Stimulated activated CD4-positive, alpha-beta T cell treated with anti-CD3 and anti-CD28 coated beads, Interleukin-15, amount 100 ng/mL, for 24 hours (primary cell): ENCODE measurements around the gene TSN.
A peak's percentile ranks its signal among the peaks of the same experiment; 100 is the strongest.

Experiments used
- DNase-seq: peaks from one replicate; pipeline ENCODE4 v3.0.0-alpha.2; 2020

The TSN gene

DNA sequence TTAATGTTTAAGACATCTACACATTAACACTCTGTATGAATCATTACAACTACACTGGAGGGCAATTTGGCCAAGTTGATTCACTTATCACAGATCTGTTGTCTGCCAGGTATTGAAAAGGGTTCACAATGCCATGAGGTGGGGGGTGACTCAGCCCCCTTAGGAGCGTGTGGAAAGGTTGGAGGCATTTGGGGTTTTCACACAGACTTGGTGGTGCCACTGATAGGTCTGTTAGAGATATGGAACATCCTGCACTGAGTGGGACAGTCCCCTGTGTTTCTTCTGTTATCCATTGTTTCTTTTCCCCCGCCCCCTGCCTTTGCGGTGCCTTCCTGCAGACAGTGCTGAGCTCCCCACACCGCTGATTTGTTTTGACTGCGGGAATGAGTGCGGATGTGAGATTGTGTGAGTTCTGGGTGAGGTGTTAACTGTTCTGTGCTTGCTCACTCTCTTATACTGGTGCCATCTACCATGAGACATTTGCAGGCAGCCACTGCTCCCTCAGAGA lies 9.3 kb upstream of the TSN start:
- peak; percentile 56 for DNase-seq

DNA sequence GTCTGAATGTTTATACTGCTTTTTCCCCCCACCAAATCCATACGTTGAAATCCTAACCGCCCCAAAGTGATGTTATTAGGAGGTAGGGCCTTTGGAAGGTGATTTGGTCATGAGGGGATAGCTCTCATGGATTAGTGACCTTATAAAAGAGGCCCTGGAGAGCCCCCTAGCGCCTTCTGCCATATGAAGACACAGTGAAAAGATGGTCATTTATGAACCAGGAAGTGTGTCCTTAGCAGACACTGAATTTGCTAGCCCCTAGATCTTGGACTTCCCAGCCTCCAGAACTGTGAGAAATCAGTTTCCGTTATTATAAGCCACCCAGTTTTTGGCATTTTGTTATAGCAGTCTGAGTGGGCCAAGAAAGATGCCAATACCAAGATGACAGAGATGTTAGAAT lies 7.2 kb upstream of the TSN start:
- DNase-seq, result no peak

DNA sequence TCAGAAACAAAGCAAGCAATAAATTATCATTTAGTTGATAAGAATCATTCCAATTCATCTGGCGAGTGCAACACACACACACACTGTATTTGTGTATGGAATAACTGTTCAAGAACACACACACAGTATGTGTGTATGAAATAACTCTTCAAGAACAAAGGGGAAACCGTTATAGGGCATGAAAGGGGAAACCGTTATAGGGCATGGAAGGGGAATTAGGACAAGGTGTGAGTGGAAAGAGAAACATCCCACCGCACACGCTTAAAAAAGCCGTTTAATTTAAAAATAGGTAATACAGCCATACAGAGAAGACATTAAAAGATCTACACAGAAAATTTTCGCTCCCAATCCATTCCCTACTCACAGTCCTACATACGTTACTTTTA lies 607 bp upstream of the TSN start:
- DNase-seq, result no peak

DNA sequence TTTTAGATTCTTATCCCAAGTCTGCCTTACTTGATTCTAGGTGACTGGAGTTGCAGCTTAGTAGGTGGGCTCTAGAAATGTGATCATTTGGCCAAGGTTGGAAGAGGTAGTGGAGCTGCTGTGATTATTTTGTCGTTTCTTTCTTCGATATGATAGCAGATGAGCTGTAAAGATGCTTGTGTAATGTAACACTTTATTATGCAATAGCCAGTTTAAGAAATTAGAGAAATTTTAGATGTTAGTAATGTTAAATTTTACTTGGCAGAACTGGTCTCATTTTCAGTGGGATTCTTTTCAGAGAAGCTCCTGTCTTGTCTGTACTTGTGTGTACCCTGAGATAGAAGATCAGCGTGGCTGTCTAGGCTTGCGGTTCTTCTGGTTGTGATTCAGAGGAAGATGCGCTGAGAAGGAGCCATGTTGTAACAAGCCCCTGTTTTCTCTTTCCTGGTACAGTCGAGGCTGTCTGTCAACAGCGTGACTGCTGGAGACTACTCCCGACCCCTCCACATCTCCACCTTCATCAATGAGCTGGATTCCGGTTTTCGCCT lies 9.3 kb downstream of the TSN start:
- no peak for DNase-seq

DNA sequence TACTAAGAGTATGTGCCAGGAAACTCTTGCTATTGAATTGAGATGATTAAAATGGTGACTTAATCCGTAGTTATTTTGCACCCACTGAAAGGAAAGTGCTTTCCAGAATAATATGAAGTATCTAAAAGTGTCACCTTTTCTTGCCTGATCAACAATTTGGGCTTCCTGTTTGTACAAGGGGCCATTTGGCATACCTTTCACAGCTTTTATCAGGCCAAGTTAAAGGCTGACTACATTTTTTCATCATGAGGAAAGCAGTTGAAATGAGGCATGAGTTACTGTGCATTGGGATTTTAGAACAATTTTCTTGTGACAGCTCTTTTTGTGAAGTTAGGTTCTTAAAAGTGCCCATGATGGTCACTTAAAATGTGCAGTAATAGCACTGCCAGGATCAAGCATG lies 11.2 kb downstream of the TSN start:
- no peak for DNase-seq

DNA sequence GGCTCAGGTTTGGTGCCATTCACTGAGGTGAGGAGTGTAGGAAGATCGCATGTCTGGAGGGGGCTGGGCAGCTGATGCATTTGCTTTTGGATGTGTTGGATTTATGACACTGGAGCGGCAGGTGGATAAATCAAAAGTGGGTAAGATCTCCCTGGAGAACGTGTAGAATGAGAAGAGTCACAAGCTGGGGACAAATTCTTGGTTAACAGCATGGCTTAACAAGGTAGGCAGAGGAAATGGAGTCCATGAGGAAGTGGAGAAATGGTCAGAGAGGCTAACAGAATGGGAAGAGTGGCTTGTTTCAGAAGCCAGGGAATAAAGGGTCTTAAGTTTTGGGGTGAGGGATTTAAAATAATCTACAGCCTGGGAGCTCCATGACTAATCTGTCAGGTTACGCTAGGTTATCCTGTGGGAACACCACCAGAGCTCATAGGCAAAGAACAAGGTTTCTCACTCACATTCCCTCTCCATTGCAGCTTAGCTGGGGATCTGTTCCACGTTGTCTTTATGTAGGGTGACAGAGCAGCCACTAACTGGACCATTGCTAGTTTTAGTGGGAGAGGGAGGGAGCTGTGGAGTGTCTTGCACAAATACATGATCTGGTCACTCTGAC lies 12.8 kb downstream of the TSN start:
- no peak for DNase-seq

DNA sequence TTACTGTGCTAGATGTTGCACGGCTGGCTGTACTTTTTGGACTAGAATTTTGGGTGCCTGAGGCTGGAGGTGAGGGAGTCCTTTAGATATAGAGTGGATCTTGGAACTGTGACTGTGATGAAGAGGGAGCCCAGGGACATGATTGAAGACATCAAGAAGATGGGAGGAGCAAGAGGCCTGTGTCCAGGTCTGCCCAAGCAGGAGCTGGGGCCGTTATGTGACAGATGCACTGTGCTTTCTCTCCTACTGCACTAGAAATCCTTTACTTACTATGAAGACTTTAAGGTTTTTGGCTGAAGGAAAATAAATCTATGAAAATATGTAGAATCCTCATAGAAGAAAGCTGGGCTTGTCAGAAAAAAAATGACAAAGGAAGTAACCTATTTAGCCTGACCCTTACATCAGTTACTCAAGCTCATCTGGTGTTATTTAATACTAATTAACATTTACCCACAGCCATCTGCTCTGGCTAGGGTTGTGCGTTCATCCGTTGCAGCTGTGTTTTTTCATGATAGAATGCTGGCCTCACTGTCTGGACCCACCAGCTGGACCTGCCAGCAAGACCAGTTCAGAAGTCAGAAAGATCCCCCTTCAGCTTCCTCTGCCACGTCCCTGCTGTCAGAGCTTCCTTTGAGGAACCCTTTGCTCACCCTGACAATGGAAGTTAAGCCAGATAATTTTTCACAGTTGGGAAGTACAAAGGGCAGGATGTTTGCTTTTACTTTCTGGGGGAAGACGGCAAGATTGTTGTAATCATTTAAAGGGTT lies 16.7 kb downstream of the TSN start:
- no peak for DNase-seq

DNA sequence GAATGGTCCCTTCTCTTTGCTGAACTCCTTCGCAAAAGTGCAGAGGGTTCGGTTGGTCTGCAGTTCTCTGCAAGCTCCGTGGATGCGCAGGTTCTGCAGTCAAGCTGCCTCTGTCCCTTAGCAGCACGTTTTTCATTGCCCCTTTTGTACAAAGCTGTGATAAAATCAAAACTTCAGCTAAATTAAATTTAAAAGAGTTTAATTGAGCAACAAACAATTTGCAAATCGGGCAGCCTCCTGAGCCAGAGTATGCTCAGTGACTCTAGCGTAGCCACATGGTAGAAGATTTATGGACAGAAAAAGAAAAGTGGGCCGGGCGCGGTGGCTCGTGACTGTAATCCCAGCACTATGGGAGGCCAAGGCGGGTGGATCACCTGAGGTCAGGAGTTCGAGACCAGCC lies 18.8 kb downstream of the TSN start:
- DNase-seq, result no peak

DNA sequence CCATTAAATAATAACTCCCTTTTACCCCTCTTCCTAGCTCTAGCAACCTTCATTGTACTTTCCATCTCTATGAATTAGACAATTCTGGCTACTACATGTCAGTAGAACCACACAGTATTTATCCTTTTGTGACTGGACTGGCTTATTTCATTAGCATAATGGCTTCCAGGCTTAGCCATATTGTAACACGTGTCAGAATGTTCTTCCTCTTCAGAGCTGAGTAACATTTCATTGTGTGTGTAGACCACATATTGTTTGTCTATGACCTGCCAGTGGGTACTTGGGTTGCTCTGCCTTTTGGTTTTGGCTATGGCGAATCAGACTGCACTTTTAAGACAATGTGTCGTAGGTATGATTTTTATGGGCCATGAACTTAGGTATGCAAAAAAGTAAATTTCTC lies 20.9 kb downstream of the TSN start:
- no peak for DNase-seq

DNA sequence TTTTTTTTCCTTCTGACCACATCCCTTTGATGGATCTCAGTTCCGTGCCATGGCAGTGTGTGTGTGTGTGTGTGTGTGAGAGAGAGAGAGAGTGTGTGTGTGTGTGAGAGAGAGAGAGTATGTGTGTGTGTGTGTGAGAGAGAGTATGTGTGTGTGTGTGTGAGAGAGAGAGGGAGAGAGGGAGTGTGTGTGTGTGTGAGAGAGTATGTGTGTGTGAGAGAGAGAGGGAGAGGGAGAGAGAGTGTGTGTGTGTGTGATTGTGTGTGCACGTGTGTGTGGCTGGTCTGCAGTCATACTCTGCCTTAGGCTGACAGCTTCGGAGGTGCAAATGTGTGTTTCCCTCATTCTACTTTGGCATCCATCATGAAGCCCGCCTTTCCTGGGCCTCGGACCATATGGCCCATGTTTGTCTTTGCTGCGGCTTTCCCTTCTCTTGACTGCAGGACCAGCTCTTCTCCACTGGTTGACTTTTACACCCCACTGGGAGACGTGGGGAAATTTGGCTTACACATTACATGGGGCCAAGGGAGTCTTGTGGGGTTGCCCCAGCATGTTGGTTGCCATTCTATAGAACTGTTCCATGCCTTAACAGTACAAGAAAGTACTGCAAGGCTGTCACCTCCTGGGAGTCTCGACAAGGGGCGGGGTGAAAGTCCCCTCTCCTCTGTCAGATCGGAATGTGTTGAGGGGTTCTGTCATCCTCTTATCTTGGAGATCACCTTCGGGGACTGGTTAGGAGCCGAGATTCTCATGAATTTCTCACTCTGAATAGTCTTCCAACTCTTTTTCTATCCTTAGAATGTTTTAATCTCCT lies 21.6 kb downstream of the TSN start:
- DNase-seq, result no peak

DNA sequence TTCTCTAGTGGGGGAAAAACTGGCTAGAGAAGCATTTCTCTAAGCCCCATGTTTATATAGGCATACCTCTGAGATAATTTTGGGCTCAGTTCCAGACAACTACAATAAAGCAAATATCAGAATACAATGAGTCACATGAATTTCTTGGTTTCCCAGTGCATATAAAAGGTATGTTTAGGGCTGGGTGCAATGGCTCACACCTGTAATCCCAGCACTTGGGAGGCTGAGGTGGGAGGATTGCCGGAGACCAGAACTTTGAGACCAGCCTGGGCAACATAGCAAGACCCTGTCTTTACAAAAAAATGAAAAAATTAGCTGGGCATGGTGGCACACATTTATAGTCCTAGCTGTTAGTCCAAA lies 22.2 kb downstream of the TSN start:
- no peak for DNase-seq

DNA sequence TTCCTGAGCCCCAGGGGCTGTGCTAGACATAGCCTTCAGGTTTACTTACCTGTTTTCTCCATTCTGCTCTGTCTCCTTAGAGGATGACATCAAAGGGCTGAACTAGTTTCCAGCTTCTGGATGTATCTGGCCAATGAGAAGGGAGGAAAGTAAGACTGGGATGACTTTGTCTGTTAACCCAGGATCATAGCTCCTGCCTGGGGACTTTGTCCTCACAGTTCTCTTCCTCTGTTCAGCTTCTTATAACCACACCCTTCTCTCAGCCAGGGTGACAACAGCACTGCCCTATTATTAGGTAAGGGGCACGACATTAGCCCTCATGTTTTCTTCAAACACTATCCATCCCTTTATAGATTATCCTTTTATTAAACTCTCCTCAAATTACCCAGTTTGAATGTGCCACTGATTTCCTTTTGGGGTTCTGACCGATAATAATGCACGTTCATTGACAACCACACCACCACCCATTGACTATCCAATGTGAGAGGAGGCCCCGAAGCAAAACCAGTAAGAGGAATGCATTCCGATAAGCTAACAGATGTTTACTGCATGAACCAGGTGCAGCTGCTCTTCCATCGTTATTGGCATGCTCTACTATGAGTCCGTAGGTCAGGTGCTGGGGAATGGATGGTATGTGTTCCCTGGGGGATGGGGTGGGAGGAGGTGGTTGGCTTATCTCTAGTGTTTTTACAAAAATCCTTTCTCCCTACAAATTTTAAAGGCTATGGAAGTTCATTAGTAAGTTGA lies 23.5 kb downstream of the TSN start:
- no peak for DNase-seq

DNA sequence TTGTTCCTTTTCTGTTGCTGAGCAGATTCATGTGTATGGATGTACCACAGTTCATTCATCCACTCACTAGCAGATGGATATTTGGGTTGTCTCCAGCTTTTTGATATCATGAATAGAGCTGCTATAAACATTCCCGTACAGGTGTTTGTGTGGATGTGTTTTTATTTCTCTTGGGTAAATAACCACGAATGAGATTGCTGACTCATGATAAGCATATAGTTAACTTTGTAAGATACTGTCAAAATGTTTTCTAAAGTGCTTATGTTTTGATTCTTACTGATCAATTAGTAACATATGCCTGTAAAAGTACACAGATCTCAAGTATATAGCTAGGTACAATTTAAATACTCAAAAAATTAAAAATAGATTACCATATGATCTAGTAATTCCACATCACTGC lies 27.7 kb downstream of the TSN start:
- DNase-seq, result no peak

DNA sequence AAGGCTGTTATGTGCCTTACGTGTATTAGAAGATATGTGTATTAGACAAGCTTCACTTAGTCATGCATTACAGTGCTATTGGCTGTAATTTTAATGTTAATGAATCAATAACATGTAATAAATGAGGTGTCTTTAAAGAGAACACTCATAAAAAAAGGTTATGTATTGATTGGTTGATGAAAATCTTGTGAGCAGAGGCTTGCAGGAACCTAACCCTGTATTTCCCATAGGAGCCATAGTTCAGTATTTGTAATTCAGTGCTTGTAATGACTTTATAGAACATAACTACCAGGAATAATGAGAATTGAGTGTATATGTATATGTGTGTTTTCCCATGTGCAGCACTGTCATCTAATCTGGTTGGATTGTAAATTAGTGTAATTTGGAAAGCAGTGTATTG lies 33.2 kb downstream of the TSN start:
- no peak for DNase-seq

DNA sequence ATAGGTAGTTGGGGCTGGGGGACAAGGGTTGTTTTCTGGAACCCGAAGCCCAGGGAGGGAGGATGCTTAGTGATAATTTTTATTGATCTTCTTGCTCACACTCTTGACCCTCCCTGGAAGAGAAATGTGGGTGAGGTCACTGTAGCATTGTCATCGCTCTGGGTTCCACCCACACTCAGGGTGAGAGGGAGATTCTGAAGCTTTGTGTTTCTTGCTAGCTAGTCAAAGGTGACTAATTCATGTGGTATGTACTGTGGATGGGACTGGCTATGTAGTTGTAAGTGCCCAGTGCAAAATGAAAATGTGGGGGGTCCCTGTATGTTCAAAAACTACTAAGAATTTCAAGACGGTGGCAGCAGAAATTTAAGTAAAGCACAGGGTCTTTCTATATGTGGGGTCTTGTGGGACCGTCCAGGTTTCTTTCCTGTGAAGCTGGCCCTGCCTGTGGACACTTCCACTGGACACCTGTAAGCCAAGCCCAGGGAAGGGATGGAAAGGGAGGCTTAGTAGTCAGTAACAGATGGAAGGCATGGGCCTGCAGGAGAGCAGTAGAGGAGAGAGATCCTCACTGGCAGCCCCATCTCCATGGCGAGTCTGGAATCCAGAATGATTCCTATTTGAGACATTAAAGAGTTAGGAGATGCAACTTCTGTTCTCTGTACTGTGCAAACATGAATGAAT lies 35.0 kb downstream of the TSN start:
- DNase-seq, result no peak

DNA sequence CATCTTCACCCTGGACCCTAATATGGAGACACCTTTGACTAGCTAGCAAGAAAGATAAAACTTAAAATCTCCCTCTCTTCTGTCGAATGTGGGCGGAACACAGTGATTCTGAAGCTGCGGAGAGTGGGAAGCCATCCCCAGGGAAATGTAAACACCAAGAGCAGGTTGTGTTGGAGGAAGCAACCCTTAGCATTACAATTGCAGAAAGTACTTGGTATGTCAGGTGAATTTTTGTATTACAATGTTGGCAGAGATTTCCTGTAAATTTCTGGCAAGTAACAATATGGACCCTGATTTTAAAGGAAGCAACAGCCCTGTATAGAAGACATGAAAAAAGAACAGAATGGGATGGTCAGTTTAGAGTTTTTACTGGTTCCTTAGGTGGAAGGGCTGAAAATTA lies 35.8 kb downstream of the TSN start:
- no peak for DNase-seq

DNA sequence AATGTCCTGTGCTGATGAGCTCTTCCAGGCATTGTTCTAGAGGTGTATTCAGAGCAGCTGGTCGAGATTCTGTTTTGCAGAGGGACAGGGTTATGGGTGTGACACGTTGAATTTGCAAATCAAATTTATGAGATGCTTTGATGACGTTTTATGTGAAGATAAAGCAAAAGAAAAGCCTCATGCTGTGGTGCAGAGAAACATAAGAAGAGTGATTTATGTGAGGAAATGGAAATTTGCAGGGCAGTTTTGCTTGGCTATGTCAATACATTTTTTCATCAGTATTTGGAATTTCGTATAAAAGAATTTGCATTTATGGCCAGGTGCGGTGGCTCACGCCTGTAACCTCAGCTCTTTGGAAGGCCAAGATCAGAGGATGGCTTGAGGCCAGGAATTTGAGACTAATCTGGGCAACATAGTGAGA lies 36.4 kb downstream of the TSN start:
- no peak for DNase-seq

DNA sequence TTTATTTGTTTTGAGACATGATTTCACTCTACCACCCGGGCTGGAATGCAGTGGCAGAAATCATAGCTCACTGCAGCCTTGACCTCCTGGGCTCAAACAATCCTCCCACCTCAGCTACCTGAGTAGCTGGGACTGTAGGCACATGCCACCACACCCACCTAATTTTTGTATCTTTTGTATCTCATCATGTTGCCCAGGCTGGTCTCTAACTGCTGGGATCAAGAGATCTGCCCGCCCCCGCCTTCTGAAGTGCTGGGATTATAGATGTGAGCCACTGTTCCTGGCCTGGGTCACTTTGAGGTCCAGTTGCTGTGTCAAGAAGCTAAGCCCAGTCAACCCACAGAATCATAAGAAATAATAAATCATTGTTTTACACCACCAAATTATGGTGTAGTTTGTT lies 38.4 kb downstream of the TSN start:
- DNase-seq, result no peak

DNA sequence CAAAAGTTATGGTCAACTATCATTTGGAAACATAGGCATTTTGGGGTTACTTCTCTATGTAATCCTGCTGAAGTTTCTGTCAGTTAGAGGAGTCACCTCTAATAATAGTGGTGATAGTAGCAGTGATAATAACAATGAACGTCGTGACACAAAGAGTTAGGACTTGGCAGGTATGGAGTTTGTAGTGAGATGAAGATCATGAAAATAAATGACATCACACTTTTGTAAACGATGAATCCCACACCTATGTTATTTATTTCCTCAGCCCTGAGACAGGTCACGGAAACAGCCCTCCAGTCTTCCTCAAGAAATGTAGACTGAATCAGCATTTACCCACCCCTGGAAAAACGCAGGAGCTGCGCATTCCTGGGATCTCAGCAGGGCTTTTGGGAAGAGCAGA lies 38.8 kb downstream of the TSN start:
- no peak for DNase-seq

DNA sequence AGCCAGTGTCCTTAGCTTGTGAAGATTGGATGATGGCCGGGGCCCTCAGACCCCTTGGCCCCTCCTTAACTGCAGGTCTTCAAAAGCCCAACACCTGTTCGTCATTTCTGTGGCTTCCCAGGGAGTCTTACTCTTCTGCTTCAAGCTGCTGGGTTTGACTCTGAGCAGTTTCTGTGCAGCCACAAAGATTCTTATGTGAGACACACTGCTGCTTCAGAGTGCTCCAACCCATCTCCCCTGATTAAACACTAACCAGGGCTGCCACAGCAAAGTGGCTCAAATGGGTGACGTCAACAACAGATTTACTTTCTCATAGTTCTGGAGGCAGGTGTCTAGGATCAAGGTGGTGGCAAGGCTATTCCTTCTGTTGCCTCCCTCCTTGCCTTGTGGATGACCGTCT lies 40.8 kb downstream of the TSN start:
- no peak for DNase-seq

DNA sequence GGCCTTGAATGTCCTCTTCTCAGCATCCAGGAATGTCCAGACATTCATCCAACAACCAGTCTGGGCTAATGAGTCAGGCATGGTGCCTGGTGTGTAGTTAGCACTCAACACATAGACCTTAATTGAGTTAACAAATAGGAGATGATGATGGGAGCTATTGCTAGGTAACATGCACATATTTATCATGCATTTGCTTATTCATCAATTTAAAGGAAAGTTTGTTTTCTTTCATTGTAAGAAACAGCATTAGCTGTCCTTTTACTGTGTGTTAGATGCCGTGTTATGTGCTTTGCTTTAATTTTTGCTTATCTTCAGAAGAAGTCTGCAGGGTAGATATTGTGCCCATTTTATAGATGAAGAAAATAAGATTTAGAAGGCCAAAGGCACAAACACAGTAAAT lies 43.2 kb downstream of the TSN start:
- DNase-seq, result no peak

DNA sequence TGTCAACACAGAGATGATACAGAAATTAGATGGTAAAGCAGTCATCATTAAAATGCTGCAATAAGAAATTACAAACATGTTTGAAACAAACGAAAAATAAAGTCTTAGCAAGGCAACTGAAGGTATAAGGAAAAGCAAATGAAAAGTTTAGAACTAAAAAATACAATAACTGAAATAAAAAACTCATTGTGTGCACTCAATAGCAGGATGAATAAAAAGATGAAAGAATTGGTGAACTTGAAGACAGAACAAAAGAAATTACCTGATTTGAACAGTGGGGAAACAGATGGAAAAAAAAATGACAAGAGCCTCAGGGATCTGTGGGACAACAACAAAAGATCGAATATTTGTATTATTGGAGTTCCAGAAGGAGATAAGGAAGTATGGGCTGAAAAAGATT lies 46.5 kb downstream of the TSN start:
- no peak for DNase-seq
